NT2/D1 (cell line): ENCODE measurements around the gene HOXA3.

Experiments used
- SUZ12 ChIP-seq: IDR thresholded peaks from 2 replicates; pipeline ENCODE4 v1.6.1; 2011; ENCODE audit not compliant: insufficient read length, insufficient read depth; ENCODE audit errors: extremely low read depth
- YY1 ChIP-seq: IDR thresholded peaks from 2 replicates; pipeline ENCODE4 v1.6.1; 2011; ENCODE audit not compliant: insufficient read length, insufficient read depth

DNA sequence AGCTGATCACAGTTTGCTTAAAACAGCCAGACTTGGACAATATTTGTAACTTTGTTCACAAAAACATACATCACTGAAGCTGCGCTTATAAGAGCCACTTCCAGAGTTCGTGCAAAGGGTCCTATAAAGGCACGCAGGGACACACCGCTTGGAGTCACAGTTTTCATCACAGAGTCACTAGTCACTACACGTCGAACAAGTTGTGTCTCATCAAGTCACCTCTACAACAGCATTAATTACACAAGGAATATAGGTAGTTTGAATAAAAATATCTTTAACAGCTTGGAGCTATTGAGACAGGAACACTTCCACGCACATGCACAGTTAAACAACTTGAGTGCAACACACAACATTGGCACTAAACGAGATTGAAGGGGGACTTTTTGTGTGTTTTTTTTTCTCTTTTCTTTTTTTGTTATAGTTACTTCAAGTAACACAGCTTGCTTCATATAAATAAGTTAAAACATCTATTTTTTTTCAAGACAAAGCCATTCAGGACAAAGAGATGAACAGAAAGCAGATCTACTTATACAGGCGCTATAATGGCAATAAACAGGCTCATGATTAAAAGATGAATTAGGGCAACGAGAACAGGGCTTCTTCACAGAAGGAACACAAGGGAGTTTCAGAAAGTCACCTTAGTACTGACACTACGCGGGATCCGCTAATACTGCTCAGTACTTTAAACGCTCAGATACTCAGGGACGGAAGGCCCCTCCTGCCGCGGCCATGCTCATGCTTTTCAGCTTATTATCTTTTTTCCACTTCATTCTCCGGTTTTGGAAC, 11.1 kb downstream of the HOXA3 start:
- no peak for TF ChIP-seq YY1
- no peak for TF ChIP-seq SUZ12
